HG03432 (cell line): ENCODE data around the gene RUNX3.

ENCODE experiments used
- ATAC-seq: cut with Tn5 transposase; IDR thresholded peaks from one replicate; pipeline ENCODE4 v1.9.1; 2021; ENCODE audit warnings: mild to moderate bottlenecking, moderate library complexity; ENCODE audit not compliant: unreplicated experiment

The RUNX3 gene

GRCh38 chr1:24948079-24948827 lies 18.2 kb upstream of the RUNX3 start:
- ATAC-seq, result no peak

GRCh38 chr1:24946861-24947658 lies 17.0 kb upstream of the RUNX3 start:
- ATAC-seq, result peak; percentile 86

- no peak for ATAC-seq
Measured at GRCh38 chr1:24945354-24946326, 15.6 kb upstream of the RUNX3 start.

GRCh38 chr1:24944318-24944717 lies 14.2 kb upstream of the RUNX3 start:
- no peak for ATAC-seq

DNA sequence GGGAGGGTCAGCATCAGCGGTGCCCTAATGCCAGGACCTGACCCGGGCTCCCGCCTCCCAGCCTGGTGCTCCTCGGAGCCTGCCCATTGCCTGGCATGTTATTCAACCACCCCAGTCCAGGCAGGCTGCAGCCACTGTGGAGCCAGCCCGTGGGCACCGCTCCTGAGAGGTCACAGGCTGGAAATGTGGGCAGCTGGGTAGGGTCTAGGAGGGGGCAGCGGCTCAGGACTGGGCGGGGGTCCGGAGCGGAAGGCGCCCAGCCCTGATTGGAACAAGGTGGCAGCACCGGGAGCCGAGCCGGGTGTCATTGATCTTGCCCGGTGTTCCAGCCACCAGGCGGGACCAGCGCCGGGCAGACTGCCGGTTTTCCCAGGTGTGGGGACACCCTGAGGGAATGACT lies 12.7 kb upstream of the RUNX3 start:
- no peak for ATAC-seq

- ATAC-seq, result no peak
Measured at GRCh38 chr1:24941564-24941963, 11.5 kb upstream of the RUNX3 start.

GRCh38 chr1:24940231-24940630 lies 10.2 kb upstream of the RUNX3 start:
- ATAC-seq, result no peak

DNA sequence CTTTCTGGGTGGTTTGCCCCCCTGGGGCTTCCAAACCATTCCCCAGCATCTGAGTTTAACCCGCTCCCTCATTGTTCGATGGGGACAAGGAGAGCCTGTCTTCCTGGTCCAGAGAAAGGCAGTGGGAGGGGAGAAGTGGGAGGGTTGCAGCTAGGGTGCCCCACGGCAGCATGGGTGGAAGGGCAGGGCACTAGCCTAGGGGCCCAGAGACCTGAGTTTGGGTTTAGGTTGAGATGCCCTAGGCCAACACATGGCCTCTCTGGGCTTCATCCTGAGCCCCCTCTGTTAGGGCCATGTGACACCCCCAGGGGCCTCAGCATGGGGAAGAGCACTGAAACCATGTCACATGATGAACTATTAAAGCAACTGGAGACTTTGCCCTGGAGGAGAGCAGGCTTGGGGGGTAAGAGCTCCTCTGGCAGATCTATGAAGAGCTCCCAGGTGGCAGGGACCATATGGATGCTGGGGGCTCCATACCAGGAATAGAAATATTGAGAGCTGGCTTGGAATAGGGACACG lies 9.7 kb upstream of the RUNX3 start:
- ATAC-seq, result no peak

- no peak for ATAC-seq
Measured at GRCh38 chr1:24939040-24939674, 9.1 kb upstream of the RUNX3 start.

GRCh38 chr1:24938276-24938675 lies 8.2 kb upstream of the RUNX3 start:
- no peak for ATAC-seq

- ATAC-seq, result no peak
Measured at GRCh38 chr1:24936684-24937083, 6.6 kb upstream of the RUNX3 start.

GRCh38 chr1:24935615-24936484 lies 5.8 kb upstream of the RUNX3 start:
- no peak for ATAC-seq

DNA sequence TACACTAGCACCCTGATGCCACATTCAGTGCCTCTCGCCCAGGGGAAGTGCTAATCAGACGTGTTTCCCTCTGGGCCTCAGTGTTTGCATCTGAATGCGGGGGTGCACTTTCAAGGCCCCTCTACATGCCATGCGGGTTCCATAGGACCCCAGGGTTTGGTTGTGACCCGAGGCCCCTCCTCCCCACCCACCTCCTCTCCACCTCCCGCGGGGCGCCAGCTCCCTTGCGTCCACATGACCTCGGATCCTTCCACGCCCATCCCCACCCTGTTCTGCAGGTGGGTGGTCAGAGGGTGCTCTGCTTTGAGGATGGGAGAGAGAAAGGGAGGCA lies 5.1 kb upstream of the RUNX3 start:
- no peak for ATAC-seq

- ATAC-seq, result no peak
Measured at GRCh38 chr1:24934310-24935195, 4.5 kb upstream of the RUNX3 start.

DNA sequence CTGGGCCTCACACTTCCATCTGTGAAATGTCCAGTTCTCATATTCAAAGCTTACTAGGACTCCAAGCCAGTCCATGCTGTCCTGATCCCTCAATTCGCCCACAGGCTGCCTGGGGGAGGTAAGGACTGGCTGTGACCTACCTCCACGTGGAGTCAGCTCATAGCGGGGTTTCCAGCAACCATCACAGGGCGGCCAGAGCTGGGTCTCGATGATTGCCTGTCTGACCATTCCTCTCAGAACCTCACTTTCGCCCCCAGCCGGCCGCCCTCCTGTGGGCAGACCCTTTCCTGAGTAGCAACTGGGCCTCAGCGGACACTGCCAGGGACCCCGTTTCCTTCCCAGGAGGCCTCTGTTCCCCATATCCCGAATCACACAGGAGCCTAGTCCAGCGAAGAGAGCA lies 3.4 kb upstream of the RUNX3 start:
- ATAC-seq, result no peak

- no peak for ATAC-seq
Measured at GRCh38 chr1:24932725-24933294, 2.7 kb upstream of the RUNX3 start.

DNA sequence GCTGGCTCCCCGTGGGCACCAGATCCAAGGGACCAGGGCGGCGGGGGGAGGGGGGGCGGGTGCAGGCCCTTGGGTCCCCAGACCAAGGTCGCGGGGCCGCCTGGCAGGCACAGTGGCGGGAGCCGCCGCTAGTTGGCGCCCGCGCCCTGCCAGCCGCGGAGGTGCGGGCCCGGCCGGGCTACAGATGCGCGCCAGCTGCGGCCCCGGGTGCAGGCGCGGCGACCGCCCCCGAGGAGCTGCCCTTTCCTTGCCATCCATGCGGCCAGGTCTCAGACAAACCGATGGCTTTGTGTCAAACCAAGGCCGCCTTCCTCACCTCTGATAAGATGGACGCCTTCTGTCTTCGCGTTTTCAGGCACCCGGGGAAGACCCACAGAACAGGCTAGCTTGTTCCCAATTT lies 2.2 kb upstream of the RUNX3 start:
- no peak for ATAC-seq

GRCh38 chr1:24931468-24932231 lies 1.6 kb upstream of the RUNX3 start:
- no peak for ATAC-seq
